Upper lobe of left lung (tissue), 6 donors: Measurements from ENCODE around the gene FGD2. TPM values are rescaled to one million over a fixed set of nuclear protein-coding genes. Genes with fewer than 3 reads are reported as not detected.
A peak's percentile ranks its signal among the peaks of the same experiment; 100 is the strongest.

ENCODE experiments used
- ATAC-seq, 2 donors: fragments of 200-7000 bp; cut with Tn5 transposase; one replicate each; pipeline ENCODE4 v1.9.1; 2022; ENCODE audit warnings: mild to moderate bottlenecking in 2 of 2, moderate library complexity in 2 of 2; ENCODE audit not compliant: low FRiP score in 2 of 2
- DNase-seq, 2 donors: peaks; one replicate each; pipeline ENCODE4 v3.0.0-alpha.2; 2019 to 2020
- H3K27ac ChIP-seq, 4 donors: fragments of 200-600 bp; sonication (generic); one replicate each; pipeline ENCODE4 v1.5.1; 2016 to 2019
- H3K27me3 ChIP-seq, 4 donors: fragments of 200-600 bp; sonication (generic); one replicate each; pipeline ENCODE4 v1.5.1; 2017 to 2019
- H3K36me3 ChIP-seq, 4 donors: fragments of 200-600 bp; sonication (generic); one replicate each; pipeline ENCODE4 v1.5.1; 2016 to 2019
- H3K4me1 ChIP-seq, 4 donors: fragments of 200-600 bp; sonication (generic); one replicate each; pipeline ENCODE4 v1.5.1; 2018 to 2019
- H3K4me3 ChIP-seq, 4 donors: fragments of 200-600 bp; sonication (generic); one replicate each; pipeline ENCODE4 v1.5.1; 2017 to 2019; ENCODE audit warnings: mild to moderate bottlenecking in 2 of 4, moderate library complexity in 1 of 4
- H3K9me3 ChIP-seq, 4 donors: fragments of 200-600 bp; sonication (generic); one replicate each; pipeline ENCODE4 v1.5.1; 2018 to 2019
- EP300 ChIP-seq, 4 donors: sonication (generic); formaldehyde crosslinking; IDR thresholded peaks; one replicate each; pipeline ENCODE4 v1.5.1; 2017; ENCODE audit warnings: antibody characterized with exemption in 4 of 4, control low read depth in 2 of 4
- POLR2A ChIP-seq, 4 donors: fragments of 450-650 bp; IDR thresholded peaks; one replicate each; pipeline ENCODE4 v1.5.1; 2016 to 2017; ENCODE audit warnings: antibody characterized with exemption in 4 of 4, mild to moderate bottlenecking in 2 of 4
- POLR2AphosphoS5 ChIP-seq, 2 donors: sonication (generic); formaldehyde crosslinking; IDR thresholded peaks; one replicate each; pipeline ENCODE4 v1.5.1; 2017; ENCODE audit warnings: antibody characterized with exemption in 2 of 2
- WGBS, 2 donors: methylation state at CpG; one replicate each; pipeline ENCODE4 v1.1.5; 2017 to 2018; 5-methylcytosine and 5-hydroxymethylcytosine counted together
- total RNA-seq, 6 donors: library from RNA; depleted of rRNA in 4 of 6; stranded (reverse); fragments of >200 nt in 4 of 6; gene quantifications; one replicate each; pipeline versions ENCODE4 v1.1.0 to v1.2.1, GENCODE V29; 2016 to 2021
- TF ChIP-seq, protein P1 (sequence below), 6 experiments: fragments of 450-650 bp in 4 of 6; fragments of 200-600 bp in 2 of 6; sonication (generic) in 2 of 6; IDR thresholded peaks; one replicate each; pipeline ENCODE4 v1.5.1; 2016 to 2019; ENCODE audit warnings: antibody characterized with exemption in 6 of 6
- donor health status: DM: no; HTN: no; CAD: no; lungs with moderate emphysema.
- donor health status: DM: no; HTN: yes; CAD: no; lungs with severe emphysema.

The FGD2 gene
- total RNA-seq, 6 donors from 2014 or later: 50.8 to 204 (median 92.3) TPM

DNA sequence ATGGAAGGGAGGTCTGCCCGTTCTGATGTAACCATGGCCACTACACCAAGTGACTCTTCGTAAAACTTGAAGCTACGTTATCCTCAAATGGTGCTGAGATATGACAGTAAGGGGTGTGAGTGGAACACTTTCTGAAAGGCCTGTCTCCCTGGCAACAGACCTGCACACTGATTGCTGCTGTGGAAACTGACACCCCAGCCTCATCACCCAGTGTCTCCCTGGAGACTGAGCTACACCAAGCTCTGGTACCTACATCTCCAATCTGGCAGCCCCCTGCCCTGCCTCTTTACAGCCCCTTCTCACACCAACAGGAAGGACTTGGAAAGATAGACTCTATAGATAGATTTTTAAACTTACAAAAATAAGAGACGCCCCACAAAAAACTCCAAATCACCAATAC, 37.7 kb upstream of the FGD2 start:
- no peak for ATAC-seq
- H3K4me3 ChIP-seq: no peak overlapping the region
- no peaks in the 10 kb centered on the region for H3K9me3 ChIP-seq
- no peak for DNase-seq
- peaks cover 12 to 57% (median 24%) of the 10 kb centered on the region in 4 donors for H3K4me1 ChIP-seq
- TF ChIP-seq POLR2AphosphoS5 (IDR thresholded peaks at IDR 0.05): no peak
- TF ChIP-seq, protein P1, sequence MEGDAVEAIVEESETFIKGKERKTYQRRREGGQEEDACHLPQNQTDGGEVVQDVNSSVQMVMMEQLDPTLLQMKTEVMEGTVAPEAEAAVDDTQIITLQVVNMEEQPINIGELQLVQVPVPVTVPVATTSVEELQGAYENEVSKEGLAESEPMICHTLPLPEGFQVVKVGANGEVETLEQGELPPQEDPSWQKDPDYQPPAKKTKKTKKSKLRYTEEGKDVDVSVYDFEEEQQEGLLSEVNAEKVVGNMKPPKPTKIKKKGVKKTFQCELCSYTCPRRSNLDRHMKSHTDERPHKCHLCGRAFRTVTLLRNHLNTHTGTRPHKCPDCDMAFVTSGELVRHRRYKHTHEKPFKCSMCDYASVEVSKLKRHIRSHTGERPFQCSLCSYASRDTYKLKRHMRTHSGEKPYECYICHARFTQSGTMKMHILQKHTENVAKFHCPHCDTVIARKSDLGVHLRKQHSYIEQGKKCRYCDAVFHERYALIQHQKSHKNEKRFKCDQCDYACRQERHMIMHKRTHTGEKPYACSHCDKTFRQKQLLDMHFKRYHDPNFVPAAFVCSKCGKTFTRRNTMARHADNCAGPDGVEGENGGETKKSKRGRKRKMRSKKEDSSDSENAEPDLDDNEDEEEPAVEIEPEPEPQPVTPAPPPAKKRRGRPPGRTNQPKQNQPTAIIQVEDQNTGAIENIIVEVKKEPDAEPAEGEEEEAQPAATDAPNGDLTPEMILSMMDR (IDR thresholded peaks at IDR 0.05): no peak
- H3K27me3 ChIP-seq: no peaks in the 10 kb centered on the region
- H3K36me3 ChIP-seq: peaks cover 50 to 63% (median 59%) of the 10 kb centered on the region in 4 donors
- WGBS, 2 donors: 84 to 85% methylated on average over 4 of the region's 4 CpGs
- H3K27ac ChIP-seq: peak overlapping the region in 2 of 4 donors; percentile 46

DNA sequence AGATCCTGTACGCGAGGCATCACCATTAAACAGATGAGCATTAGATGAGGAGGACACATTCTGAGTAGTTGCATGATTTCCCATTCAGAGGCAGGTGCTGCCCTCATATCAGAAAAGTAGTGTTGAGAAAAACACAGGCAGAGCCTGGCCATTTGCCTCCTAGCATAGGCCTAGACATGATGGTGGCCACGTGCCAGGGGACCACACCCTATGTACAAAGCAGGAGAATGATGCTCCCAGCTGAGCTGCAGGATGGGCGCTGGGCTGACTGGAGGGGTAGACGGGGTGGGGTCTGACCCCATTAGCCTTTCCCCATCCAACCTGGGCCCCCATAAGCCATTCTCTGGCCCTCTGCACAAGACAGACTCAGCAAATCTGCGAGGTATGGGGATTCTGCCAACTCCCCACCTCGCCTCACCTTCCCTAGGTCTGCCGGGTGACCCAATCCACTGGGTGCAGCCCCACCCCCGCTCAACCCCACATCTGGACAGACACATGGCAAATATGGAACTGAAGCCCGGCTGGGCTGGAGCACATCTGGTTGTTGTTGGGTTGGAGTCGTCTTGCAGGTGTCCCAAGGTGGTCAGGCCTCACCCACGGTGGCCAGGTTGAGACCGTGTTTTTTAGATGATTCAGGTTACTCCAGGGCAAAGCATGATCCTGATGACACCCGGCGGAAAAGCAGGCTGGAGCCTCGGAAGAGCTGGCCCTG, 37.0 kb upstream of the FGD2 start:
- Histone ChIP-seq H3K36me3 (peaks cover 56 to 70% (median 65%) of the 10 kb centered on the region in 4 donors), H3K9me3 (no peaks in the 10 kb centered on the region), H3K4me3 (no peak overlapping the region), H3K27me3 (no peaks in the 10 kb centered on the region), H3K27ac (peak overlapping the region in 3 of 4 donors; percentile 15 to 72 (median 31)), H3K4me1 (peaks cover 9 to 53% (median 21%) of the 10 kb centered on the region in 4 donors)
- 88 to 92% methylated on average over 12 to 16 of the region's 16 CpGs for WGBS, 2 donors
- ATAC-seq (peak in 1 of 2 donors; percentile 50), DNase-seq (no peak)
- TF ChIP-seq, protein P1 (IDR thresholded peaks at IDR 0.05): no peak
- no peak for TF ChIP-seq POLR2AphosphoS5 (IDR thresholded peaks at IDR 0.05)

DNA sequence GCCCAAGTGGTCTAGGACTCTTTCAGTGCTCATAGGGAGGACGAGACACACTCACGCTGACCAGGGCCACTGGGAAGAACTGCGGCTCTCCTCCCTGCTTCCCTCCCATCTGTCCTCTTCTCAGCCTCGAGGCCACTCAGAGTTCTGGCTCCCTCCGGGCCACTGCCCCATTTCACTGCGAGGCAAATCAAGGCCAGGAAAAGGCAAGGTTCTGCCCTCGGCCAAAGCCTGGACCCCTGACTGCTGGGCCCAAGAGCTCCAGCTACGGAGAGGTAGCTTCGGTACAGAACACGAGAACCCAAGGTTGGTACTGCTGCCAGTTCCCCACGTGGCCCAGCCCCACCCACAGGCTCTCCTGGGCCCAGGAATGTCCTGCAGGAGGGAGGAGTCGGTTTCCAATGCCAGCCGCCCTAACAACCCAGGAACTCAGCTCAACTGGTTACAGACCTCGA, 36.2 kb upstream of the FGD2 start:
- DNase-seq (peak; percentile 80 to 81), ATAC-seq (peak; percentile 45 to 85)
- Histone ChIP-seq H3K27me3 (no peaks in the 10 kb centered on the region), H3K27ac (peak overlapping the region; percentile 8 to 72 (median 61)), H3K4me3 (no peak overlapping the region), H3K4me1 (peaks cover 4 to 45% (median 12%) of the 10 kb centered on the region in 4 donors), H3K36me3 (peaks cover 62 to 78% (median 74%) of the 10 kb centered on the region in 4 donors), H3K9me3 (no peaks in the 10 kb centered on the region)
- TF ChIP-seq POLR2A (IDR thresholded peaks at IDR 0.05): no peak
- peak in 1 of 2 donors; percentile 7 for TF ChIP-seq POLR2AphosphoS5 (IDR thresholded peaks at IDR 0.05)
- TF ChIP-seq, protein P1 (IDR thresholded peaks at IDR 0.05): no peak
- TF ChIP-seq EP300 (IDR thresholded peaks at IDR 0.05): no peak
- WGBS, 2 donors: 69 to 72% methylated on average over 11 to 14 of the region's 14 CpGs

DNA sequence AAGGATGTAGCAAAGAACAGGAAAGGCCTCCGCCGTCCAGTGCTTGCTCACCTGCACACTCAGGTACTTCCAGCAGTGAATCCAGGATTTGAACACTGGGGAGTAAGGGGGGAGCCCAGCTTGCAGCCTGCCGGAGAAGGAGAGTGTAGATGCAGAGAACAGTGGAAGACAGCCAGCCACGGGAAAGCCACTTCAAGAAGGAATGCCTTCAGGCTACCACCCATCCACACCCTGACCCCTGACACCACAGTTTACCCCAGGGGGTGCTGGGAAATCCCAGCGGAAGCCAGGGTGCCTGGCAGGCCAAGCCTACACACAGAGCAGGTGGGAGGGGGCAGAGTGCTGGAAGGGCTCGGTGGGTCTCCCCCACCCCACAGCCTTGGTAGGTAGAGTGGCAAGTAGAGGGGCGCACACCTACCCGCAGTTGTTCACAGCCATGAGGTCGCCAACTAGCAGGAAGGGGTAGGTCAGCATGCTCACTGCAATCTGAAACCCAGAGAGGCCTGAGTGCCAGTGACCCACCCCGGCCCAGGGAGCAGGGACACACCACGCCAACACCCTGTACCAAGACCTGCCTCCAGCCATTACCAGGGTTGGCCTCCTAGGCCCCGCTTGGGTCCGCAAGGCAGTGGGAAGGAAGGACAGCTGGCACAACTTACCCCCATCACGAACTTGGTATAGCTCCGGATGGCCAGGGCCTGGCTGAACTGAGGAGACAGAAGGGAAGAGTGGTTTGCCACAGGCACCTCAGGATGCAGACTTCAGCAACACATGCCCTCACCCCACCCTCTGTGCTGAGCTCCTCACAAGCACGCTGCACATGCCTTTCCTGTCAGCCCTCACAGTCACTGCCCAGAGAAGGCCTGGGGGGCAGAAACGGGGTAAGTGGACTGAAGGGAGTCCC, 35.2 kb upstream of the FGD2 start:
- Histone ChIP-seq H3K36me3 (peaks cover 67 to 88% (median 84%) of the 10 kb centered on the region in 4 donors), H3K4me1 (peaks cover 0 to 35% (median 6%) of the 10 kb centered on the region in 4 donors), H3K4me3 (no peak overlapping the region), H3K27me3 (no peaks in the 10 kb centered on the region), H3K9me3 (no peaks in the 10 kb centered on the region), H3K27ac (peak overlapping the region; percentile 8 to 72 (median 61))
- ATAC-seq (no peak), DNase-seq (no peak)
- 77 to 87% methylated on average over 15 to 17 of the region's 17 CpGs for WGBS, 2 donors
- TF ChIP-seq POLR2A (IDR thresholded peaks at IDR 0.05) (no peak), POLR2AphosphoS5 (IDR thresholded peaks at IDR 0.05) (no peak), EP300 (IDR thresholded peaks at IDR 0.05) (no peak)
- TF ChIP-seq, protein P1 (IDR thresholded peaks at IDR 0.05): no peak
